Endothelial cell of umbilical vein (primary cell): ENCODE data around the gene BMPR2. TPM values are rescaled to one million over a fixed set of nuclear protein-coding genes. Genes with fewer than 3 reads are reported as not detected.

ENCODE experiments used
- BruUV-seq: library from RNA; stranded (reverse); fragments of 400-500 nt; replicated peaks from 2 replicates; lab custom pipeline; 2021; lab: Mats Ljungman, UMichigan
- CTCF ChIA-PET: fragments of 300-600, 350-600 bp; sonication (Branson Sonifier 250); formaldehyde crosslinking; loops from one replicate; lab custom pipeline; 2021; ENCODE audit warnings: antibody characterized with exemption, inconsistent platforms; lab: Charles Lee
- POLR2A ChIA-PET: fragments of 300-600, 350-600 bp; sonication (Branson Sonifier 250); formaldehyde crosslinking; loops from one replicate; lab custom pipeline; 2021; ENCODE audit warnings: antibody characterized with exemption, inconsistent platforms; lab: Charles Lee
- DNase-seq: peaks from one replicate; pipeline ENCODE4 v3.0.0-alpha.2; 2011; ENCODE audit warnings: low read depth, low spot score
- FAIRE-seq: peaks from 2 replicates; lab custom pipeline; 2011; peaks lifted over from hg19 to GRCh38; lab: Jason Lieb, UNC
- H2AFZ ChIP-seq: 2 replicates; pipeline ENCODE4 v1.6.0; 2012; ENCODE audit warnings: low read depth, low read length, control low read depth, inconsistent platforms
- H3K27ac ChIP-seq: 2 replicates; pipeline ENCODE4 v1.5.1; 2011; ENCODE audit warnings: low read depth, mild to moderate bottlenecking, control low read depth, low read length, moderate library complexity; ENCODE audit not compliant: insufficient read depth
- H3K27me3 ChIP-seq, 2 experiments: 2 replicates each; pipeline versions ENCODE4 v1.6.0 to v1.6.1; 2011; ENCODE audit warnings: low read length in 2 of 2, mixed read lengths in 1 of 2; ENCODE audit not compliant: control insufficient read depth in 2 of 2, insufficient read depth in 2 of 2
- H3K36me3 ChIP-seq, 2 experiments: 2 replicates in 1 of 2; 3 replicates in 1 of 2; pipeline ENCODE4 v1.5.1; 2011; ENCODE audit warnings: low read length in 2 of 2, mild to moderate bottlenecking in 1 of 2, moderate library complexity in 1 of 2; ENCODE audit not compliant: control insufficient read depth in 2 of 2, insufficient read depth in 2 of 2; ENCODE audit errors: extremely low read depth in 1 of 2
- H3K4me1 ChIP-seq: 3 replicates; pipeline ENCODE4 v1.5.1; 2011; ENCODE audit warnings: mild to moderate bottlenecking, low read length; ENCODE audit not compliant: control insufficient read depth, insufficient read depth; ENCODE audit errors: extremely low read depth
- H3K4me2 ChIP-seq: 2 replicates; pipeline ENCODE4 v1.6.1; 2011; ENCODE audit warnings: low read length, control low read depth, mixed read lengths; ENCODE audit not compliant: insufficient read depth
- H3K4me3 ChIP-seq, 3 experiments: fragments of 200-600 bp in 1 of 3; sonication (generic), shearing (Covaris generic) in 1 of 3; replicated peaks in 1 of 3; 2 replicates each; pipeline ENCODE4 v1.5.1; 2011 to 2016; ENCODE audit warnings: control low read depth in 3 of 3, low read length in 3 of 3, mild to moderate bottlenecking in 2 of 3, inconsistent platforms in 1 of 3, low read depth in 1 of 3, moderate library complexity in 1 of 3; ENCODE audit not compliant: insufficient read depth in 1 of 3
- H3K79me2 ChIP-seq: 2 replicates; pipeline ENCODE4 v1.6.0; 2012; ENCODE audit warnings: low read length, inconsistent platforms; ENCODE audit not compliant: control insufficient read depth, insufficient read depth
- H3K9ac ChIP-seq: replicated peaks from 2 replicates; pipeline ENCODE3; 2011; ENCODE audit warnings: low read length, control low read depth; ENCODE audit not compliant: insufficient read depth; ENCODE audit errors: extremely low read depth
- H3K9me1 ChIP-seq: replicated peaks from 3 replicates; pipeline ENCODE4 v1.6.0; 2011; ENCODE audit warnings: mild to moderate bottlenecking, low read length; ENCODE audit not compliant: control insufficient read depth, insufficient read depth; ENCODE audit errors: extremely low read depth
- H3K9me3 ChIP-seq: replicated peaks from 2 replicates; pipeline ENCODE4 v1.5.1; 2012; ENCODE audit warnings: low read length, inconsistent platforms; ENCODE audit not compliant: control insufficient read depth, insufficient read depth
- H4K20me1 ChIP-seq: replicated peaks from 2 replicates; pipeline ENCODE3; 2011; ENCODE audit warnings: mild to moderate bottlenecking, low read length; ENCODE audit not compliant: control insufficient read depth, insufficient read depth; ENCODE audit errors: extremely low read depth
- EZH2 ChIP-seq: IDR thresholded peaks from 2 replicates; pipeline ENCODE4 v1.6.1; 2012; ENCODE audit warnings: borderline replicate concordance, low read depth, mild to moderate bottlenecking, moderate library complexity, low read length, inconsistent platforms; ENCODE audit not compliant: severe bottlenecking
- FOS ChIP-seq: IDR thresholded peaks from 2 replicates; pipeline ENCODE4 v1.6.1; 2011; ENCODE audit warnings: mild to moderate bottlenecking, low read length, moderate library complexity, borderline replicate concordance; ENCODE audit not compliant: insufficient read depth
- GATA2 ChIP-seq: IDR thresholded peaks from 2 replicates; pipeline ENCODE4 v1.7.0; 2011; ENCODE audit warnings: low read depth, mild to moderate bottlenecking, moderate library complexity, mixed read lengths, low read length; ENCODE audit not compliant: insufficient read length, insufficient read depth
- JUN ChIP-seq: IDR thresholded peaks from 2 replicates; pipeline ENCODE4 v1.6.1; 2011; ENCODE audit warnings: borderline replicate concordance, low read depth; ENCODE audit not compliant: insufficient read length, insufficient read depth
- MAX ChIP-seq: IDR thresholded peaks from 2 replicates; pipeline ENCODE4 v1.6.1; 2011; ENCODE audit not compliant: insufficient read depth, insufficient read length
- MYC ChIP-seq: IDR thresholded peaks from one replicate; pipeline ENCODE4 v1.6.1; 2011; ENCODE audit warnings: mild to moderate bottlenecking, low read depth, low read length
- POLR2A ChIP-seq: IDR thresholded peaks from 2 replicates; pipeline ENCODE4 v1.6.1; 2012; ENCODE audit warnings: low read depth, mild to moderate bottlenecking, control low read depth, low read length
- POLR2AphosphoS5 ChIP-seq: IDR thresholded peaks from 2 replicates; pipeline ENCODE4 v1.6.1; 2012; ENCODE audit warnings: low read depth, mild to moderate bottlenecking, control low read depth, low read length, moderate library complexity; ENCODE audit not compliant: insufficient read depth
- dilution Hi-C: fragments of 300-500 bp; cut with MboI; formaldehyde crosslinking; loops from one replicate; pipeline ENCODE4 v1.15.0; 2019; ENCODE audit warnings: low sequenced_read_pairs; ENCODE audit not compliant: extremely low pct_ligation_motif_present
- intact Hi-C: fragments of 100-400 bp; cut with micrococcal nuclease; formaldehyde crosslinking; loops from one replicate; pipeline ENCODE4 v1.10.0; 2022
- polyA plus RNA-seq, 4 experiments: library from polyadenylated mRNA; depleted of rRNA in 3 of 4; stranded (reverse) in 3 of 4; unstranded in 1 of 4; fragments of >200 nt; gene quantifications; 2 replicates each; pipeline versions ENCODE4 v1.2.1 to v1.2.3, GENCODE V29; 2011 to 2012; ENCODE audit warnings: missing spikeins in 1 of 4
- total RNA-seq: library from RNA; stranded (reverse); gene quantifications from 2 replicates; pipeline ENCODE4 v1.2.3, GENCODE V29; 2021
- TF ChIP-seq, protein P1 (sequence below), 2 donors: IDR thresholded peaks; 1 replicate in 1 of 2; 2 replicates in 1 of 2; pipeline ENCODE4 v1.5.1; 2011; ENCODE audit warnings: low read length in 2 of 2, mild to moderate bottlenecking in 2 of 2, moderate library complexity in 2 of 2, control low read depth in 1 of 2, inconsistent platforms in 1 of 2, low read depth in 1 of 2; ENCODE audit not compliant: insufficient read depth in 1 of 2; ENCODE audit errors: extremely low read depth in 1 of 2

BMPR2 gene
- total and polyA plus RNA-seq, 2 donors (not counting 3 experiments of a cell fraction or from before 2014, with no cell fraction given): 35.8 to 113 TPM

DNA sequence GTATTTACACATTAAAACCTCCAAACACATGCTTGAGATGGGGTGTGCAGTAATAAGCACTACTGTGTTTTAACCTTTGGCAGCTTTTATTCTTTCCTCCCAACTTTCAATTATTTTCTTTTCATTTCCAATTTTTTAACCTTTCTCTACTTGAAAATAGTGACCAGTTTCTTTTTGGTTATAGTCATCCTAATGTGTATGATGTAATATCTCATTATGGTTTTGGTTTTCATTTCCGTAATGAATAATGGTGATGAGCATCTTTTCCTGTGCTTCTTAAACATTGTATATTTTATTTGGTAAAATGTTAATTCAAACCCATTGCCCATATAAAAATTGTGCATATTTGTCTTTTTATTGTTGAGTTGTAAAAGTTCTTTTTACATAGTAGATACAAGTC lies 103.5 kb downstream of the BMPR2 start:
- Histone ChIP-seq H3K27ac (no peak overlapping the region), H3K9me1 (no peaks in the 10 kb centered on the region), H3K4me3 (no peak overlapping the region), H3K79me2 (peaks cover 46% of the 10 kb centered on the region), H3K4me1 (no peaks in the 10 kb centered on the region), H3K9ac (no peak overlapping the region), H2AFZ (no peak overlapping the region), H3K27me3 (no peaks in the 10 kb centered on the region), H3K9me3 (no peaks in the 10 kb centered on the region), H3K4me2 (no peak overlapping the region), H3K36me3 (peaks cover 0 to 5% of the 10 kb centered on the region in 2 experiments), H4K20me1 (no peaks in the 10 kb centered on the region)
- DNase-seq (no peak), FAIRE-seq (no peak)
- dilution Hi-C loops: no loop called here
- ChIA-PET CTCF (no interaction called here), POLR2A (no interaction called here)
- BruUV-seq: no TSS peak
- TF ChIP-seq MYC: no peak
- TF ChIP-seq MAX: no peak
- TF ChIP-seq POLR2AphosphoS5: no peak
- TF ChIP-seq POLR2A: no peak
- TF ChIP-seq, protein P1, sequence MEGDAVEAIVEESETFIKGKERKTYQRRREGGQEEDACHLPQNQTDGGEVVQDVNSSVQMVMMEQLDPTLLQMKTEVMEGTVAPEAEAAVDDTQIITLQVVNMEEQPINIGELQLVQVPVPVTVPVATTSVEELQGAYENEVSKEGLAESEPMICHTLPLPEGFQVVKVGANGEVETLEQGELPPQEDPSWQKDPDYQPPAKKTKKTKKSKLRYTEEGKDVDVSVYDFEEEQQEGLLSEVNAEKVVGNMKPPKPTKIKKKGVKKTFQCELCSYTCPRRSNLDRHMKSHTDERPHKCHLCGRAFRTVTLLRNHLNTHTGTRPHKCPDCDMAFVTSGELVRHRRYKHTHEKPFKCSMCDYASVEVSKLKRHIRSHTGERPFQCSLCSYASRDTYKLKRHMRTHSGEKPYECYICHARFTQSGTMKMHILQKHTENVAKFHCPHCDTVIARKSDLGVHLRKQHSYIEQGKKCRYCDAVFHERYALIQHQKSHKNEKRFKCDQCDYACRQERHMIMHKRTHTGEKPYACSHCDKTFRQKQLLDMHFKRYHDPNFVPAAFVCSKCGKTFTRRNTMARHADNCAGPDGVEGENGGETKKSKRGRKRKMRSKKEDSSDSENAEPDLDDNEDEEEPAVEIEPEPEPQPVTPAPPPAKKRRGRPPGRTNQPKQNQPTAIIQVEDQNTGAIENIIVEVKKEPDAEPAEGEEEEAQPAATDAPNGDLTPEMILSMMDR (IDR thresholded peaks at IDR 0.05; ENCODE audit: extremely low read depth in 1 of 2, insufficient read depth in 1 of 2, low read depth in 1 of 2, low read length in 2 of 2): no peak
- no peak for TF ChIP-seq JUN
- no peak for TF ChIP-seq EZH2
- TF ChIP-seq GATA2: no peak
- TF ChIP-seq FOS: no peak
- intact Hi-C loops: no loop called here
